HEK293 (cell line): ENCODE data around the gene MRPS18B.
A peak's percentile ranks its signal among the peaks of the same experiment; 100 is the strongest.

Source experiments
- HOXC10 ChIP-seq: sonication (generic); formaldehyde crosslinking; IDR thresholded peaks from 2 replicates; pipeline ENCODE4 v1.8.1; 2023; ENCODE audit warnings: mild to moderate bottlenecking, missing genetic modification reagents
- HOXD13 ChIP-seq: sonication (generic); formaldehyde crosslinking; IDR thresholded peaks from 2 replicates; pipeline ENCODE4 v1.8.0; 2022; ENCODE audit warnings: missing genetic modification reagents, borderline replicate concordance
- MZF1 ChIP-seq: fragments of 450-650 bp; formaldehyde crosslinking; IDR thresholded peaks from 2 replicates; pipeline ENCODE4 v1.5.1; 2017; ENCODE audit warnings: missing biosample characterization, missing genetic modification characterization, borderline replicate concordance
- ZNF114 ChIP-seq: fragments of 450-650 bp; formaldehyde crosslinking; IDR thresholded peaks from 2 replicates; pipeline ENCODE4 v1.5.0; 2017; ENCODE audit warnings: missing biosample characterization, missing genetic modification characterization
- ZNF133 ChIP-seq: fragments of 450-650 bp; formaldehyde crosslinking; IDR thresholded peaks from 2 replicates; pipeline ENCODE4 v1.5.1; 2016; ENCODE audit warnings: missing biosample characterization, missing genetic modification characterization
- ZNF169 ChIP-seq: fragments of 450-650 bp; formaldehyde crosslinking; IDR thresholded peaks from 2 replicates; pipeline ENCODE4 v1.5.1; 2016; ENCODE audit warnings: missing biosample characterization, missing genetic modification characterization
- ZNF175 ChIP-seq: fragments of 450-650 bp; formaldehyde crosslinking; IDR thresholded peaks from 2 replicates; pipeline ENCODE4 v1.5.1; 2016; ENCODE audit warnings: missing biosample characterization, missing genetic modification characterization
- ZNF23 ChIP-seq: fragments of 450-650 bp; formaldehyde crosslinking; IDR thresholded peaks from 2 replicates; pipeline ENCODE4 v1.5.1; 2016; ENCODE audit warnings: missing biosample characterization, missing genetic modification characterization, borderline replicate concordance
- ZNF274 ChIP-seq, 2 experiments: fragments of 200-500 bp in 1 of 2; fragments of 450-650 bp in 1 of 2; sonication (Bioruptor generic) in 1 of 2; formaldehyde crosslinking in 1 of 2; IDR thresholded peaks; 2 replicates each; pipeline versions ENCODE4 v1.5.1 to v1.6.1; 2014 to 2016; ENCODE audit warnings: borderline replicate concordance in 1 of 2, inconsistent platforms in 1 of 2, low read length in 1 of 2, missing biosample characterization in 1 of 2, missing genetic modification characterization in 1 of 2
- ZNF311 ChIP-seq: fragments of 450-650 bp; formaldehyde crosslinking; IDR thresholded peaks from 2 replicates; pipeline ENCODE4 v1.5.1; 2017; ENCODE audit warnings: missing biosample characterization, missing genetic modification characterization, borderline replicate concordance
- ZNF335 ChIP-seq: fragments of 450-650 bp; formaldehyde crosslinking; conservative IDR thresholded peaks from 2 replicates; pipeline ENCODE4 v1.5.1; 2016; ENCODE audit warnings: missing biosample characterization, missing genetic modification characterization
- ZNF350 ChIP-seq: fragments of 450-650 bp; formaldehyde crosslinking; IDR thresholded peaks from 2 replicates; pipeline ENCODE4 v1.5.0; 2017; ENCODE audit warnings: missing biosample characterization, mild to moderate bottlenecking, missing genetic modification characterization
- ZNF624 ChIP-seq: fragments of 450-650 bp; formaldehyde crosslinking; IDR thresholded peaks from 2 replicates; pipeline ENCODE4 v1.5.1; 2017; ENCODE audit warnings: missing biosample characterization, missing genetic modification characterization
- ZNF701 ChIP-seq: fragments of 450-650 bp; formaldehyde crosslinking; IDR thresholded peaks from 2 replicates; pipeline ENCODE4 v1.5.1; 2016; ENCODE audit warnings: missing biosample characterization, missing genetic modification characterization
- ZNF747 ChIP-seq: fragments of 450-650 bp; formaldehyde crosslinking; IDR thresholded peaks from 2 replicates; pipeline ENCODE4 v1.5.1; 2016; ENCODE audit warnings: missing biosample characterization, missing genetic modification characterization
- ZNF792 ChIP-seq: fragments of 450-650 bp; formaldehyde crosslinking; IDR thresholded peaks from 2 replicates; pipeline ENCODE4 v1.5.1; 2016; ENCODE audit warnings: missing biosample characterization, missing genetic modification characterization
- TF ChIP-seq, protein P1 (sequence below): fragments of 450-650 bp; formaldehyde crosslinking; IDR thresholded peaks from 2 replicates; pipeline ENCODE4 v1.5.1; 2016; ENCODE audit warnings: missing biosample characterization, missing genetic modification characterization, borderline replicate concordance
- TF ChIP-seq, protein P2 (sequence below): fragments of 450-650 bp; formaldehyde crosslinking; IDR thresholded peaks from 2 replicates; pipeline ENCODE4 v1.5.1; 2016; ENCODE audit warnings: missing biosample characterization, missing genetic modification characterization
- TF ChIP-seq, protein P3 (sequence below): fragments of 450-650 bp; formaldehyde crosslinking; IDR thresholded peaks from 2 replicates; pipeline ENCODE4 v1.5.1; 2016; ENCODE audit warnings: missing biosample characterization, missing genetic modification characterization
- TF ChIP-seq, protein P4 (sequence below): fragments of 450-650 bp; IDR thresholded peaks from 2 replicates; pipeline ENCODE4 v1.5.1; 2018; ENCODE audit warnings: missing biosample characterization, missing genetic modification characterization
- TF ChIP-seq, protein P5 (sequence below): fragments of 450-650 bp; formaldehyde crosslinking; IDR thresholded peaks from 2 replicates; pipeline ENCODE4 v1.5.0; 2017; ENCODE audit warnings: missing biosample characterization, missing genetic modification characterization, borderline replicate concordance
- TF ChIP-seq, protein P6 (sequence below): fragments of 450-650 bp; formaldehyde crosslinking; IDR thresholded peaks from 2 replicates; pipeline ENCODE4; 2016; ENCODE audit warnings: missing biosample characterization, missing genetic modification characterization
- TF ChIP-seq, protein P7 (sequence below): fragments of 450-650 bp; IDR thresholded peaks from 2 replicates; pipeline ENCODE4 v1.5.1; 2018; ENCODE audit warnings: missing biosample characterization, mild to moderate bottlenecking, missing genetic modification characterization

MRPS18B gene

DNA sequence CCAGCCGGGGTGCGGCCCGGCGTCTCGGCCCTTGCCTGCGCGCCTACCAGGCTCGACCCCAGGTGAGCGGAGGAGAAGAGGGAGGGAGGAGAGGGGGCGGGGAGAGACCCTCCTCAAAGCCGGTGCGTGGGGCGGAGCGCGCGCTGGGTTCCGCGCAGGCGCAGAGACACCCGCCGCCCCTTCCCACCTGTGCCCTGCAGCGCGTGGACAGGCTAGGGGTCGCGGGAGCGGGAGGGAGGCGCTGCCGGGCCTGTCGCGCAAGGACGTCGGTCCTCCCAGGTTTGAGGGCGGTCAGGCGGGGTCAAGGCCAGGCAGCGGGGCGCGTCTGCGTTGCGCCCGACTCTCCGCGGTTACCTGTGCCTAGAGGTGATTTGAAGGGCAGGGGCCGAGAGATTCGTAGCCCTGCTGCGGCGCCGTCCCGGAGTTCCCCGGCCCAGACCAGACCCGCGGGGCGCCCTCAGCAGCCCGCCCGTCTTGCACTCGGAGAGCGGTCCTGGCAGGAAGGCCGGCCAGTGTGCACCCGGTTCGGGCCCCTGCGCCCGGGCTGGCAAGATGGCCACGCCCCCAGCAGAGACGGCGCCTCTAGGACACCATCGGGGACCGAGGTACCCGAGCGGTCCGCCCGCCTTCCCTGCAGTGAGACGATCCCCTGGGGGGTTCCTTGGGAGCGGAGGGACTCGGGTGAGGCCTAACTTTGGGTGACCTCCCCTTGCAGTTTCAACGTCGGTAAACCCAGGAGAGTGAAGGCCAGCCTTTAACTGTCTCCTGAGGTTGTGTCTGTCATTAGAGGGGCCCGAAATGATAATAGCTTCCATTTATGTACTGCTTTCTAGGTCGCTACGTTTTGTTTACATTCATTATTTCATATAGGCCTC lies 29.8 kb downstream of the MRPS18B start (continued):
- TF ChIP-seq, protein P1, sequence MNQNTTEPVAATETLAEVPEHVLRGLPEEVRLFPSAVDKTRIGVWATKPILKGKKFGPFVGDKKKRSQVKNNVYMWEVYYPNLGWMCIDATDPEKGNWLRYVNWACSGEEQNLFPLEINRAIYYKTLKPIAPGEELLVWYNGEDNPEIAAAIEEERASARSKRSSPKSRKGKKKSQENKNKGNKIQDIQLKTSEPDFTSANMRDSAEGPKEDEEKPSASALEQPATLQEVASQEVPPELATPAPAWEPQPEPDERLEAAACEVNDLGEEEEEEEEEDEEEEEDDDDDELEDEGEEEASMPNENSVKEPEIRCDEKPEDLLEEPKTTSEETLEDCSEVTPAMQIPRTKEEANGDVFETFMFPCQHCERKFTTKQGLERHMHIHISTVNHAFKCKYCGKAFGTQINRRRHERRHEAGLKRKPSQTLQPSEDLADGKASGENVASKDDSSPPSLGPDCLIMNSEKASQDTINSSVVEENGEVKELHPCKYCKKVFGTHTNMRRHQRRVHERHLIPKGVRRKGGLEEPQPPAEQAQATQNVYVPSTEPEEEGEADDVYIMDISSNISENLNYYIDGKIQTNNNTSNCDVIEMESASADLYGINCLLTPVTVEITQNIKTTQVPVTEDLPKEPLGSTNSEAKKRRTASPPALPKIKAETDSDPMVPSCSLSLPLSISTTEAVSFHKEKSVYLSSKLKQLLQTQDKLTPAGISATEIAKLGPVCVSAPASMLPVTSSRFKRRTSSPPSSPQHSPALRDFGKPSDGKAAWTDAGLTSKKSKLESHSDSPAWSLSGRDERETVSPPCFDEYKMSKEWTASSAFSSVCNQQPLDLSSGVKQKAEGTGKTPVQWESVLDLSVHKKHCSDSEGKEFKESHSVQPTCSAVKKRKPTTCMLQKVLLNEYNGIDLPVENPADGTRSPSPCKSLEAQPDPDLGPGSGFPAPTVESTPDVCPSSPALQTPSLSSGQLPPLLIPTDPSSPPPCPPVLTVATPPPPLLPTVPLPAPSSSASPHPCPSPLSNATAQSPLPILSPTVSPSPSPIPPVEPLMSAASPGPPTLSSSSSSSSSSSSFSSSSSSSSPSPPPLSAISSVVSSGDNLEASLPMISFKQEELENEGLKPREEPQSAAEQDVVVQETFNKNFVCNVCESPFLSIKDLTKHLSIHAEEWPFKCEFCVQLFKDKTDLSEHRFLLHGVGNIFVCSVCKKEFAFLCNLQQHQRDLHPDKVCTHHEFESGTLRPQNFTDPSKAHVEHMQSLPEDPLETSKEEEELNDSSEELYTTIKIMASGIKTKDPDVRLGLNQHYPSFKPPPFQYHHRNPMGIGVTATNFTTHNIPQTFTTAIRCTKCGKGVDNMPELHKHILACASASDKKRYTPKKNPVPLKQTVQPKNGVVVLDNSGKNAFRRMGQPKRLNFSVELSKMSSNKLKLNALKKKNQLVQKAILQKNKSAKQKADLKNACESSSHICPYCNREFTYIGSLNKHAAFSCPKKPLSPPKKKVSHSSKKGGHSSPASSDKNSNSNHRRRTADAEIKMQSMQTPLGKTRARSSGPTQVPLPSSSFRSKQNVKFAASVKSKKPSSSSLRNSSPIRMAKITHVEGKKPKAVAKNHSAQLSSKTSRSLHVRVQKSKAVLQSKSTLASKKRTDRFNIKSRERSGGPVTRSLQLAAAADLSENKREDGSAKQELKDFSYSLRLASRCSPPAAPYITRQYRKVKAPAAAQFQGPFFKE (tag by site-specific recombination), result no peak
- TF ChIP-seq ZNF274 (IDR thresholded peaks at IDR 0.05; ENCODE audit: low read length) (no peak), ZNF274 (tag by site-specific recombination; IDR thresholded peaks at IDR 0.05; ENCODE audit: borderline replicate concordance) (no peak), ZNF169 (tag by site-specific recombination) (peak; percentile 48; the same call in 1 of the 2 replicates), ZNF133 (tag by site-specific recombination) (no peak), ZNF624 (no peak), ZNF701 (tag by site-specific recombination) (no peak), ZNF350 (tag by site-specific recombination) (no peak), ZNF335 (peak; percentile 98), ZNF23 (tag by site-specific recombination) (no peak), MZF1 (tag by site-specific recombination) (no peak; the same call in 1 of the 2 replicates), ZNF747 (no peak), ZNF114 (tag by site-specific recombination) (no peak), HOXC10 (no peak), ZNF175 (tag by site-specific recombination) (no peak), HOXD13 (CRISPR knock-in tag) (no peak), ZNF311 (tag by site-specific recombination) (no peak), ZNF792 (tag by site-specific recombination) (peak; percentile 81; the same call in 1 of the 2 replicates)
- TF ChIP-seq, protein P2, sequence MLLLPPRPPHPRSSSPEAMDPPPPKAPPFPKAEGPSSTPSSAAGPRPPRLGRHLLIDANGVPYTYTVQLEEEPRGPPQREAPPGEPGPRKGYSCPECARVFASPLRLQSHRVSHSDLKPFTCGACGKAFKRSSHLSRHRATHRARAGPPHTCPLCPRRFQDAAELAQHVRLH (tag by site-specific recombination), result no peak
- TF ChIP-seq, protein P3, sequence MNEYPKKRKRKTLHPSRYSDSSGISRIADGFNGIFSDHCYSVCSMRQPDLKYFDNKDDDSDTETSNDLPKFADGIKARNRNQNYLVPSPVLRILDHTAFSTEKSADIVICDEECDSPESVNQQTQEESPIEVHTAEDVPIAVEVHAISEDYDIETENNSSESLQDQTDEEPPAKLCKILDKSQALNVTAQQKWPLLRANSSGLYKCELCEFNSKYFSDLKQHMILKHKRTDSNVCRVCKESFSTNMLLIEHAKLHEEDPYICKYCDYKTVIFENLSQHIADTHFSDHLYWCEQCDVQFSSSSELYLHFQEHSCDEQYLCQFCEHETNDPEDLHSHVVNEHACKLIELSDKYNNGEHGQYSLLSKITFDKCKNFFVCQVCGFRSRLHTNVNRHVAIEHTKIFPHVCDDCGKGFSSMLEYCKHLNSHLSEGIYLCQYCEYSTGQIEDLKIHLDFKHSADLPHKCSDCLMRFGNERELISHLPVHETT, result no peak
- TF ChIP-seq, protein P4, sequence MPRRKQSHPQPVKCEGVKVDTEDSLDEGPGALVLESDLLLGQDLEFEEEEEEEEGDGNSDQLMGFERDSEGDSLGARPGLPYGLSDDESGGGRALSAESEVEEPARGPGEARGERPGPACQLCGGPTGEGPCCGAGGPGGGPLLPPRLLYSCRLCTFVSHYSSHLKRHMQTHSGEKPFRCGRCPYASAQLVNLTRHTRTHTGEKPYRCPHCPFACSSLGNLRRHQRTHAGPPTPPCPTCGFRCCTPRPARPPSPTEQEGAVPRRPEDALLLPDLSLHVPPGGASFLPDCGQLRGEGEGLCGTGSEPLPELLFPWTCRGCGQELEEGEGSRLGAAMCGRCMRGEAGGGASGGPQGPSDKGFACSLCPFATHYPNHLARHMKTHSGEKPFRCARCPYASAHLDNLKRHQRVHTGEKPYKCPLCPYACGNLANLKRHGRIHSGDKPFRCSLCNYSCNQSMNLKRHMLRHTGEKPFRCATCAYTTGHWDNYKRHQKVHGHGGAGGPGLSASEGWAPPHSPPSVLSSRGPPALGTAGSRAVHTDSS (tag by site-specific recombination), result no peak
- TF ChIP-seq, protein P5, sequence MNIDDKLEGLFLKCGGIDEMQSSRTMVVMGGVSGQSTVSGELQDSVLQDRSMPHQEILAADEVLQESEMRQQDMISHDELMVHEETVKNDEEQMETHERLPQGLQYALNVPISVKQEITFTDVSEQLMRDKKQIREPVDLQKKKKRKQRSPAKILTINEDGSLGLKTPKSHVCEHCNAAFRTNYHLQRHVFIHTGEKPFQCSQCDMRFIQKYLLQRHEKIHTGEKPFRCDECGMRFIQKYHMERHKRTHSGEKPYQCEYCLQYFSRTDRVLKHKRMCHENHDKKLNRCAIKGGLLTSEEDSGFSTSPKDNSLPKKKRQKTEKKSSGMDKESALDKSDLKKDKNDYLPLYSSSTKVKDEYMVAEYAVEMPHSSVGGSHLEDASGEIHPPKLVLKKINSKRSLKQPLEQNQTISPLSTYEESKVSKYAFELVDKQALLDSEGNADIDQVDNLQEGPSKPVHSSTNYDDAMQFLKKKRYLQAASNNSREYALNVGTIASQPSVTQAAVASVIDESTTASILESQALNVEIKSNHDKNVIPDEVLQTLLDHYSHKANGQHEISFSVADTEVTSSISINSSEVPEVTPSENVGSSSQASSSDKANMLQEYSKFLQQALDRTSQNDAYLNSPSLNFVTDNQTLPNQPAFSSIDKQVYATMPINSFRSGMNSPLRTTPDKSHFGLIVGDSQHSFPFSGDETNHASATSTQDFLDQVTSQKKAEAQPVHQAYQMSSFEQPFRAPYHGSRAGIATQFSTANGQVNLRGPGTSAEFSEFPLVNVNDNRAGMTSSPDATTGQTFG (tag by site-specific recombination), result no peak
- TF ChIP-seq, protein P6, sequence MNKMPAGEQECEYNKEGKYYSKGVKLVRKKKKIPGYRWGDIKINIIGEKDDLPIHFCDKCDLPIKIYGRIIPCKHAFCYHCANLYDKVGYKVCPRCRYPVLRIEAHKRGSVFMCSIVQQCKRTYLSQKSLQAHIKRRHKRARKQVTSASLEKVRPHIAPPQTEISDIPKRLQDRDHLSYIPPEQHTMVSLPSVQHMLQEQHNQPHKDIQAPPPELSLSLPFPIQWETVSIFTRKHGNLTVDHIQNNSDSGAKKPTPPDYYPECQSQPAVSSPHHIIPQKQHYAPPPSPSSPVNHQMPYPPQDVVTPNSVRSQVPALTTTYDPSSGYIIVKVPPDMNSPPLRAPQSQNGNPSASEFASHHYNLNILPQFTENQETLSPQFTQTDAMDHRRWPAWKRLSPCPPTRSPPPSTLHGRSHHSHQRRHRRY (tag by site-specific recombination), result 0 out of 2 replicates have a peak, but pooled peaks have one; percentile 31
- TF ChIP-seq, protein P7, sequence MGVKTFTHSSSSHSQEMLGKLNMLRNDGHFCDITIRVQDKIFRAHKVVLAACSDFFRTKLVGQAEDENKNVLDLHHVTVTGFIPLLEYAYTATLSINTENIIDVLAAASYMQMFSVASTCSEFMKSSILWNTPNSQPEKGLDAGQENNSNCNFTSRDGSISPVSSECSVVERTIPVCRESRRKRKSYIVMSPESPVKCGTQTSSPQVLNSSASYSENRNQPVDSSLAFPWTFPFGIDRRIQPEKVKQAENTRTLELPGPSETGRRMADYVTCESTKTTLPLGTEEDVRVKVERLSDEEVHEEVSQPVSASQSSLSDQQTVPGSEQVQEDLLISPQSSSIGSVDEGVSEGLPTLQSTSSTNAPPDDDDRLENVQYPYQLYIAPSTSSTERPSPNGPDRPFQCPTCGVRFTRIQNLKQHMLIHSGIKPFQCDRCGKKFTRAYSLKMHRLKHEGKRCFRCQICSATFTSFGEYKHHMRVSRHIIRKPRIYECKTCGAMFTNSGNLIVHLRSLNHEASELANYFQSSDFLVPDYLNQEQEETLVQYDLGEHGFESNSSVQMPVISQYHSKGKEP (tag by site-specific recombination), result no peak
